Body of pancreas (tissue), 4 donors: ENCODE data around the gene SLC24A3. TPM values are rescaled to one million over a fixed set of nuclear protein-coding genes. Genes with fewer than 3 reads are reported as not detected.

ENCODE experiments used
- ATAC-seq: fragments of 150-250 bp; one replicate; pipeline ENCODE4 v1.9.1; 2016
- DNase-seq, 4 donors: peaks; one replicate each; pipeline ENCODE4 v3.0.0-alpha.2; 2019
- H3K27ac ChIP-seq, 4 donors: fragments of 200-600 bp; sonication (generic); 1 replicate in 3 of 4; 2 replicates in 1 of 4; pipeline versions ENCODE4 v1.5.1 to v1.6.1; 2016 to 2019; ENCODE audit warnings: mild to moderate bottlenecking in 1 of 4, mixed read lengths in 1 of 4, moderate library complexity in 1 of 4
- H3K27me3 ChIP-seq, 2 donors: fragments of 200-600 bp; sonication (generic); one replicate each; pipeline ENCODE4 v1.6.0; 2016; ENCODE audit warnings: mild to moderate bottlenecking in 1 of 2
- H3K36me3 ChIP-seq, 2 donors: fragments of 200-600 bp; sonication (generic); replicated peaks in 1 of 2; 2 replicates each; pipeline ENCODE4 v1.5.1; 2016; ENCODE audit warnings: low read depth in 2 of 2; ENCODE audit not compliant: insufficient read depth in 1 of 2
- H3K4me1 ChIP-seq: fragments of 200-600 bp; sonication (generic); one replicate; pipeline ENCODE4 v1.6.0; 2016
- H3K4me3 ChIP-seq, 2 donors: fragments of 200-600 bp; sonication (generic); 1 replicate in 1 of 2; 2 replicates in 1 of 2; pipeline ENCODE4 v1.5.1; 2016 to 2019
- H3K9me3 ChIP-seq, 3 donors: fragments of 200-600 bp; sonication (generic); 1 replicate in 2 of 3; 2 replicates in 1 of 3; pipeline ENCODE4 v1.5.1; 2016
- CTCF ChIP-seq, 7 experiments: fragments of 450-650 bp in 4 of 7; fragments of 200-600 bp in 3 of 7; sonication (generic) in 3 of 7; IDR thresholded peaks; one replicate each; pipeline ENCODE4 v1.5.1; 2016 to 2019; ENCODE audit warnings: antibody characterized with exemption in 7 of 7
- POLR2A ChIP-seq, 3 donors: fragments of 450-650 bp; IDR thresholded peaks; one replicate each; pipeline ENCODE4 v1.6.1; 2016; ENCODE audit warnings: antibody characterized with exemption in 3 of 3, mild to moderate bottlenecking in 2 of 3
- WGBS, 2 donors: methylation state at CpG; one replicate each; pipeline ENCODE4 v1.1.5; 2017; 5-methylcytosine and 5-hydroxymethylcytosine counted together
- intact Hi-C: fragments of 100-400 bp; cut with DNase I; formaldehyde crosslinking; loops from one replicate; pipeline ENCODE4 v1.15.1; 2023
- total RNA-seq, 2 donors: library from RNA; depleted of rRNA; stranded (reverse); fragments of >200 nt; gene quantifications; one replicate each; pipeline ENCODE4 v1.1.0, GENCODE V29; 2016

The SLC24A3 gene
- total RNA-seq, 2 donors from 2014 or later, result 0.66 to 1.0 TPM

GRCh38 chr20:19601126-19601810, 388.8 kb downstream of the SLC24A3 start:
- DNase-seq (no peak), ATAC-seq (no peak)
- WGBS, 2 donors, result 72 to 76% methylated on average over 9 of the region's 9 CpGs
- no peak for TF ChIP-seq CTCF (IDR thresholded peaks at IDR 0.05)
- TF ChIP-seq POLR2A (IDR thresholded peaks at IDR 0.05), result no peak
- H3K27ac ChIP-seq, result no peak overlapping the region
- H3K4me3 ChIP-seq, result no peak overlapping the region
- no peaks in the 10 kb centered on the region for H3K4me1 ChIP-seq
- H3K36me3 ChIP-seq, result no peaks in the 10 kb centered on the region
- intact Hi-C loops, result no loop called here
- no peaks in the 10 kb centered on the region for H3K9me3 ChIP-seq
- H3K27me3 ChIP-seq, result no peaks in the 10 kb centered on the region

GRCh38 chr20:19602675-19603375, 390.4 kb downstream of the SLC24A3 start:
- intact Hi-C loops, result no loop called here
- WGBS, 2 donors, result 65 to 72% methylated on average over 8 to 9 of the region's 9 CpGs
- TF ChIP-seq CTCF (IDR thresholded peaks at IDR 0.05) (no peak), POLR2A (IDR thresholded peaks at IDR 0.05) (no peak)
- H3K27ac ChIP-seq, result no peak overlapping the region
- ATAC-seq, result no peak
- no peak overlapping the region for H3K4me3 ChIP-seq
- H3K4me1 ChIP-seq, result no peaks in the 10 kb centered on the region
- no peaks in the 10 kb centered on the region for H3K27me3 ChIP-seq
- no peaks in the 10 kb centered on the region for H3K9me3 ChIP-seq
- H3K36me3 ChIP-seq, result no peaks in the 10 kb centered on the region
- DNase-seq, result no peak

- WGBS, 2 donors, result 31 to 33% methylated on average over 6 of the region's 6 CpGs
These were observed 390.9 kb downstream of the SLC24A3 start for GRCh38 chr20:19603376-19603750.

GRCh38 chr20:19605786-19606485, 393.5 kb downstream of the SLC24A3 start:
- Histone ChIP-seq H3K4me1 (peaks cover 7% of the 10 kb centered on the region), H3K9me3 (no peaks in the 10 kb centered on the region), H3K27me3 (no peaks in the 10 kb centered on the region), H3K4me3 (no peak overlapping the region), H3K27ac (no peak overlapping the region), H3K36me3 (no peaks in the 10 kb centered on the region)
- no peak for DNase-seq
- TF ChIP-seq CTCF (IDR thresholded peaks at IDR 0.05) (no peak), POLR2A (IDR thresholded peaks at IDR 0.05) (no peak)
- no peak for ATAC-seq
- 40 to 50% methylated on average over 1 of the region's 1 CpG for WGBS, 2 donors
- intact Hi-C loops, result no loop called here

More at GRCh38 chr20:19603376-19603750, 390.9 kb downstream of the SLC24A3 start:
- Histone ChIP-seq H3K9me3 (no peaks in the 10 kb centered on the region), H3K36me3 (no peaks in the 10 kb centered on the region), H3K27me3 (no peaks in the 10 kb centered on the region), H3K4me1 (no peaks in the 10 kb centered on the region), H3K27ac (no peak overlapping the region), H3K4me3 (no peak overlapping the region)
- intact Hi-C loops, result no loop called here
- ATAC-seq, result no peak
- TF ChIP-seq POLR2A (IDR thresholded peaks at IDR 0.05) (no peak), CTCF (IDR thresholded peaks at IDR 0.05) (no peak)
- no peak for DNase-seq
